GM12878 (cell line): Measurements from ENCODE around the gene PAX7.

Source experiments
- EZH2 ChIP-seq: IDR thresholded peaks from 2 replicates; pipeline ENCODE4 v1.6.1; 2012; ENCODE audit warnings: low read depth, mild to moderate bottlenecking, control low read depth, inconsistent platforms, low read length, borderline replicate concordance; ENCODE audit not compliant: control insufficient read depth
- ZZZ3 ChIP-seq: IDR thresholded peaks from 2 replicates; pipeline ENCODE4 v1.6.1; 2011; ENCODE audit warnings: low read depth; ENCODE audit not compliant: control insufficient read depth, insufficient read length
- TF ChIP-seq, protein P1 (sequence below), 3 experiments: IDR thresholded peaks in 2 of 3; conservative IDR thresholded peaks in 1 of 3; 2 replicates each; pipeline ENCODE4 v1.5.1; 2011; ENCODE audit warnings: low read depth in 3 of 3, low read length in 3 of 3, mild to moderate bottlenecking in 3 of 3, control low read depth in 2 of 3, moderate library complexity in 2 of 3, inconsistent platforms in 1 of 3, mixed read lengths in 1 of 3; ENCODE audit not compliant: control insufficient read depth in 2 of 3, insufficient read depth in 1 of 3; ENCODE audit errors: extremely low read depth in 1 of 3

DNA sequence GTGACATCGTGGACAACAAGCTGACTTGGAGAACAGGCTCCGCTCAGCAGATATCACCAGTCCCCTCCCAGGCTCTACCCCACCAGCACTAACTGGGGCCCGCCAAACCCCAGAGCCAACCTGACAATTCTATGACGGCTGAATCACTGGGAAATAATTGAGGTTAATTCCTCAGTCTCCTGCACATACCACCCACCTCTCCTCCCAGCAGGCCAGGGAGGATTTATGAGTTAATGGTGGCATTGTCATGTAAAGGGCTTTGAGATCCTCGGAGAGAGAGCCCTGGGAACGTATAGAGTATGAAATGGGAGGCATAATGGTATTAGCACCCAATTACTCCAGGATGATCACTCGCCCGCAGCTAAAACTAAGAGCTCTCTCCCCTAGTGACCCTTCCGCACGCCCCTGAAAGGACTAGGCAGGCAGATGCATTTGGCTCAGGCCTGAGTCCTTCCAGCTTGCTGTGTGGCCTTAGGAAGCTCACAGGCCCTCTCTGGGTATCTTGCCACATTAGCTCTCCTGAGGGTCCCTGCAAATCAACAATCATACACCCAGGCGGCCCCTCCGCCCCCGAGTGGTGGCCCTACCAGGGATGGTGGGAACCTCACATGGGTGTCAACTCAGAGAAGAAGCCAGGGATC, 27.3 kb upstream of the PAX7 start:
- no peak for TF ChIP-seq EZH2
- TF ChIP-seq, protein P1, sequence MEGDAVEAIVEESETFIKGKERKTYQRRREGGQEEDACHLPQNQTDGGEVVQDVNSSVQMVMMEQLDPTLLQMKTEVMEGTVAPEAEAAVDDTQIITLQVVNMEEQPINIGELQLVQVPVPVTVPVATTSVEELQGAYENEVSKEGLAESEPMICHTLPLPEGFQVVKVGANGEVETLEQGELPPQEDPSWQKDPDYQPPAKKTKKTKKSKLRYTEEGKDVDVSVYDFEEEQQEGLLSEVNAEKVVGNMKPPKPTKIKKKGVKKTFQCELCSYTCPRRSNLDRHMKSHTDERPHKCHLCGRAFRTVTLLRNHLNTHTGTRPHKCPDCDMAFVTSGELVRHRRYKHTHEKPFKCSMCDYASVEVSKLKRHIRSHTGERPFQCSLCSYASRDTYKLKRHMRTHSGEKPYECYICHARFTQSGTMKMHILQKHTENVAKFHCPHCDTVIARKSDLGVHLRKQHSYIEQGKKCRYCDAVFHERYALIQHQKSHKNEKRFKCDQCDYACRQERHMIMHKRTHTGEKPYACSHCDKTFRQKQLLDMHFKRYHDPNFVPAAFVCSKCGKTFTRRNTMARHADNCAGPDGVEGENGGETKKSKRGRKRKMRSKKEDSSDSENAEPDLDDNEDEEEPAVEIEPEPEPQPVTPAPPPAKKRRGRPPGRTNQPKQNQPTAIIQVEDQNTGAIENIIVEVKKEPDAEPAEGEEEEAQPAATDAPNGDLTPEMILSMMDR (IDR thresholded peaks at IDR 0.05 in 2 of 3, conservative IDR thresholded peaks at IDR 0.05 in 1 of 3; ENCODE audit: control insufficient read depth in 2 of 3, extremely low read depth in 1 of 3, insufficient read depth in 1 of 3, low read depth in 3 of 3, low read length in 3 of 3): no peak
- no peak for TF ChIP-seq ZZZ3
